Keratinocyte (primary cell): ENCODE results near the gene ANKS1A. TPM values are rescaled to one million over a fixed set of nuclear protein-coding genes. Genes with fewer than 3 reads are reported as not detected.

Experiments used
- DNase-seq: peaks from one replicate; pipeline ENCODE4 v3.0.0-alpha.2; 2011; ENCODE audit warnings: low read depth, missing footprints, low spot score
- FAIRE-seq: peaks from 2 replicates; lab custom pipeline; 2011; peaks lifted over from hg19 to GRCh38; lab: Jason Lieb, UNC
- H2AFZ ChIP-seq: 2 replicates; pipeline ENCODE4 v1.6.0; 2012; ENCODE audit warnings: low read length, control low read depth, inconsistent platforms; ENCODE audit not compliant: control insufficient read depth
- H3K27ac ChIP-seq: 2 replicates; pipeline ENCODE4 v1.5.1; 2011; ENCODE audit warnings: low read length; ENCODE audit not compliant: control insufficient read depth, insufficient read depth
- H3K27me3 ChIP-seq: 3 replicates; pipeline ENCODE4 v1.6.0; 2011; ENCODE audit warnings: low read length; ENCODE audit not compliant: control insufficient read depth, insufficient read depth; ENCODE audit errors: extremely low read depth
- H3K36me3 ChIP-seq, 2 experiments: 2 replicates in 1 of 2; 3 replicates in 1 of 2; pipeline ENCODE4 v1.5.1; 2011; ENCODE audit warnings: low read length in 2 of 2, mild to moderate bottlenecking in 1 of 2; ENCODE audit not compliant: control insufficient read depth in 2 of 2, insufficient read depth in 2 of 2; ENCODE audit errors: extremely low read depth in 1 of 2
- H3K4me1 ChIP-seq: 3 replicates; pipeline ENCODE4 v1.5.1; 2011; ENCODE audit warnings: low read length; ENCODE audit not compliant: control insufficient read depth, insufficient read depth; ENCODE audit errors: extremely low read depth
- H3K4me2 ChIP-seq: 3 replicates; pipeline ENCODE4 v1.6.0; 2011; ENCODE audit warnings: low read depth, low read length; ENCODE audit not compliant: control insufficient read depth, insufficient read depth; ENCODE audit errors: extremely low read depth
- H3K4me3 ChIP-seq, 3 experiments: fragments of 200-600 bp in 1 of 3; sonication (generic) in 1 of 3; 2 replicates in 2 of 3; 3 replicates in 1 of 3; pipeline ENCODE4 v1.5.1; 2011 to 2016; ENCODE audit warnings: low read length in 3 of 3, mild to moderate bottlenecking in 3 of 3, control low read depth in 2 of 3, inconsistent platforms in 1 of 3, low read depth in 1 of 3, mixed read lengths in 1 of 3, mixed run types in 1 of 3, moderate library complexity in 1 of 3; ENCODE audit not compliant: control insufficient read depth in 2 of 3, insufficient read depth in 2 of 3; ENCODE audit errors: extremely low read depth in 1 of 3
- H3K79me2 ChIP-seq: 2 replicates; pipeline ENCODE4 v1.6.0; 2012; ENCODE audit warnings: low read length; ENCODE audit not compliant: control insufficient read depth, insufficient read depth
- H3K9ac ChIP-seq: 3 replicates; pipeline ENCODE4 v1.6.0; 2011; ENCODE audit warnings: low read length; ENCODE audit not compliant: control insufficient read depth, insufficient read depth; ENCODE audit errors: extremely low read depth
- H3K9me1 ChIP-seq: 3 replicates; pipeline ENCODE4 v1.6.0; 2011; ENCODE audit warnings: low read length; ENCODE audit not compliant: control insufficient read depth, insufficient read depth; ENCODE audit errors: extremely low read depth
- H3K9me3 ChIP-seq: 2 replicates; pipeline ENCODE4 v1.5.1; 2012; ENCODE audit warnings: low read depth, low read length; ENCODE audit not compliant: control insufficient read depth
- H4K20me1 ChIP-seq: 3 replicates; pipeline ENCODE4 v1.6.0; 2011; ENCODE audit warnings: low read length; ENCODE audit not compliant: control insufficient read depth, insufficient read depth; ENCODE audit errors: extremely low read depth
- EZH2 ChIP-seq: IDR thresholded peaks from one replicate; pipeline ENCODE4 v1.6.1; 2012; ENCODE audit warnings: inconsistent platforms, mild to moderate bottlenecking, low read length, moderate library complexity
- dilution Hi-C: fragments of 300-500 bp; cut with MboI; formaldehyde crosslinking; loops from one replicate; pipeline ENCODE4 v1.7.0; 2020; ENCODE audit warnings: low sequenced_read_pairs; ENCODE audit not compliant: extremely low pct_ligation_motif_present
- polyA plus RNA-seq, 5 experiments: library from polyadenylated mRNA; depleted of rRNA in 3 of 5; stranded (reverse) in 3 of 5; stranded (forward) in 1 of 5; unstranded in 1 of 5; fragments of >200 nt; gene quantifications; 1 replicate in 1 of 5; 2 replicates in 3 of 5; 3 replicates in 1 of 5; pipeline versions ENCODE4 v1.2.1 to v1.2.3, GENCODE V29; 2011 to 2012; ENCODE audit warnings: missing spikeins in 2 of 5, low read depth in 1 of 5, low replicate concordance in 1 of 5
- TF ChIP-seq, protein P1 (sequence below), 3 experiments: IDR thresholded peaks in 1 of 3; conservative IDR thresholded peaks in 1 of 3; optimal IDR thresholded peaks in 1 of 3; 2 replicates in 2 of 3; 3 replicates in 1 of 3; pipeline versions ENCODE3 to v1.5.1; 2011; ENCODE audit warnings: low read length in 3 of 3, mild to moderate bottlenecking in 3 of 3, moderate library complexity in 2 of 3, control low read depth in 1 of 3, inconsistent platforms in 1 of 3; ENCODE audit not compliant: insufficient read depth in 2 of 3; ENCODE audit errors: extremely low read depth in 1 of 3

The ANKS1A gene
- polyA plus RNA-seq, 1 donor (not counting 4 experiments of a cell fraction or from before 2014, with no cell fraction given), result 8.6 TPM

DNA sequence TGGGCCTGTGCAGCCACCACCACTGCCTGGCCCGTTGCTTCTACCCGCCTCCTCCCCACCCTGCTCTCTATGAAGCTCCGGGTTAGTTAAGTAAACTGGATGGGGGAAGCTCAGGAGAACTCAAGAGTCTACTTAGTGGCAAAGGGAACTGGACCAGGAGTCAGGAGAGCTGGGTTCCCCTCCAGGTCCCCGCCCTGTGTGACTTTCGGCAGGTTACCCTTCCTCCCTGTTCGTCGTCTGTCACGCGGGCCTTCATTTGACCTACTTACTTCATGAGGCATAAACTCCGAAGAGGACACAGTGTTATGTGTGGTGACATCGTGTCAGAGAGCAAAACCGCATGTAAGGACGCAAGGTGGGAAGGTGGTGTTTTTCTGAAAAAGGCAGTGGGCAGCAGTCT is 176.8 kb downstream of the ANKS1A start:
- Histone ChIP-seq H3K36me3 (peaks cover 2 to 9% of the 10 kb centered on the region in 2 experiments), H3K4me1 (no peaks in the 10 kb centered on the region), H2AFZ (no peak overlapping the region), H3K27me3 (no peaks in the 10 kb centered on the region), H4K20me1 (no peaks in the 10 kb centered on the region), H3K9me3 (no peaks in the 10 kb centered on the region), H3K4me3 (no peak overlapping the region), H3K4me2 (no peak overlapping the region), H3K9ac (no peak overlapping the region), H3K79me2 (no peaks in the 10 kb centered on the region), H3K27ac (no peak overlapping the region), H3K9me1 (no peaks in the 10 kb centered on the region)
- DNase-seq (no peak), FAIRE-seq (no peak)
- dilution Hi-C loops, result no loop called here
- TF ChIP-seq, protein P1, sequence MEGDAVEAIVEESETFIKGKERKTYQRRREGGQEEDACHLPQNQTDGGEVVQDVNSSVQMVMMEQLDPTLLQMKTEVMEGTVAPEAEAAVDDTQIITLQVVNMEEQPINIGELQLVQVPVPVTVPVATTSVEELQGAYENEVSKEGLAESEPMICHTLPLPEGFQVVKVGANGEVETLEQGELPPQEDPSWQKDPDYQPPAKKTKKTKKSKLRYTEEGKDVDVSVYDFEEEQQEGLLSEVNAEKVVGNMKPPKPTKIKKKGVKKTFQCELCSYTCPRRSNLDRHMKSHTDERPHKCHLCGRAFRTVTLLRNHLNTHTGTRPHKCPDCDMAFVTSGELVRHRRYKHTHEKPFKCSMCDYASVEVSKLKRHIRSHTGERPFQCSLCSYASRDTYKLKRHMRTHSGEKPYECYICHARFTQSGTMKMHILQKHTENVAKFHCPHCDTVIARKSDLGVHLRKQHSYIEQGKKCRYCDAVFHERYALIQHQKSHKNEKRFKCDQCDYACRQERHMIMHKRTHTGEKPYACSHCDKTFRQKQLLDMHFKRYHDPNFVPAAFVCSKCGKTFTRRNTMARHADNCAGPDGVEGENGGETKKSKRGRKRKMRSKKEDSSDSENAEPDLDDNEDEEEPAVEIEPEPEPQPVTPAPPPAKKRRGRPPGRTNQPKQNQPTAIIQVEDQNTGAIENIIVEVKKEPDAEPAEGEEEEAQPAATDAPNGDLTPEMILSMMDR (optimal IDR thresholded peaks at IDR 0.05 in 1 of 3, IDR thresholded peaks at IDR 0.05 in 1 of 3, conservative IDR thresholded peaks at IDR 0.05 in 1 of 3; ENCODE audit: extremely low read depth in 1 of 3, insufficient read depth in 2 of 3, low read length in 3 of 3), result no peak
- no peak for TF ChIP-seq EZH2

DNA sequence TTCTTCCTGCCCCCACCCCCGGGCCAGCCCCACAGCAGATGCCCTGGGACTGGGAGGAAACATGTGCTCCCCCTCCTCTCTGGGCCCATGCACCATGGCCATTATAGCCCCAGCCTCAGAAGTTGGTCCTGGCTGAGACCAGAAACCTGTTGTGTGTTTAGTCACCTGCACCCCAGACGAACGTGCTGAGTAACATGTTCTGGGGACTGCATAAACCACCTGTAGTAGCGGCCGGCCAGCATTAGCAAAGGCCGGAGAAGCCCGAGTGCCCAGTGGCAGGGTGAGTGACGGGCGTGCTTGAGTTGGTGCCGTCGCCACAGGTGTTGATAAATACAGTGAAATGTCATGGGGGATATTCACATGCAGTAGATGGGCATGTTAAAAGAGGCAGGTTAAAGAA is 178.2 kb downstream of the ANKS1A start:
- no peak for DNase-seq
- Histone ChIP-seq H4K20me1 (no peaks in the 10 kb centered on the region), H3K27me3 (no peaks in the 10 kb centered on the region), H3K36me3 (peaks cover 2 to 8% of the 10 kb centered on the region in 2 experiments), H3K4me2 (no peak overlapping the region), H3K9me1 (no peaks in the 10 kb centered on the region), H3K9ac (no peak overlapping the region), H3K4me1 (no peaks in the 10 kb centered on the region), H3K9me3 (no peaks in the 10 kb centered on the region), H2AFZ (no peak overlapping the region), H3K27ac (no peak overlapping the region), H3K79me2 (no peaks in the 10 kb centered on the region), H3K4me3 (no peak overlapping the region)
- TF ChIP-seq, protein P1 (optimal IDR thresholded peaks at IDR 0.05 in 1 of 3, IDR thresholded peaks at IDR 0.05 in 1 of 3, conservative IDR thresholded peaks at IDR 0.05 in 1 of 3; ENCODE audit: extremely low read depth in 1 of 3, insufficient read depth in 2 of 3, low read length in 3 of 3), result no peak
- no peak for TF ChIP-seq EZH2
- FAIRE-seq, result no peak
- dilution Hi-C loops, result no loop called here
